DMS53 (cell line): Measurements from ENCODE around the gene PRDM4.
A peak's percentile ranks its signal among the peaks of the same experiment; 100 is the strongest.

Source experiments
- DNase-seq: peaks from one replicate; lab custom pipeline; 2025; lab: John Stamatoyannopoulos, UW

PRDM4 gene

DNA sequence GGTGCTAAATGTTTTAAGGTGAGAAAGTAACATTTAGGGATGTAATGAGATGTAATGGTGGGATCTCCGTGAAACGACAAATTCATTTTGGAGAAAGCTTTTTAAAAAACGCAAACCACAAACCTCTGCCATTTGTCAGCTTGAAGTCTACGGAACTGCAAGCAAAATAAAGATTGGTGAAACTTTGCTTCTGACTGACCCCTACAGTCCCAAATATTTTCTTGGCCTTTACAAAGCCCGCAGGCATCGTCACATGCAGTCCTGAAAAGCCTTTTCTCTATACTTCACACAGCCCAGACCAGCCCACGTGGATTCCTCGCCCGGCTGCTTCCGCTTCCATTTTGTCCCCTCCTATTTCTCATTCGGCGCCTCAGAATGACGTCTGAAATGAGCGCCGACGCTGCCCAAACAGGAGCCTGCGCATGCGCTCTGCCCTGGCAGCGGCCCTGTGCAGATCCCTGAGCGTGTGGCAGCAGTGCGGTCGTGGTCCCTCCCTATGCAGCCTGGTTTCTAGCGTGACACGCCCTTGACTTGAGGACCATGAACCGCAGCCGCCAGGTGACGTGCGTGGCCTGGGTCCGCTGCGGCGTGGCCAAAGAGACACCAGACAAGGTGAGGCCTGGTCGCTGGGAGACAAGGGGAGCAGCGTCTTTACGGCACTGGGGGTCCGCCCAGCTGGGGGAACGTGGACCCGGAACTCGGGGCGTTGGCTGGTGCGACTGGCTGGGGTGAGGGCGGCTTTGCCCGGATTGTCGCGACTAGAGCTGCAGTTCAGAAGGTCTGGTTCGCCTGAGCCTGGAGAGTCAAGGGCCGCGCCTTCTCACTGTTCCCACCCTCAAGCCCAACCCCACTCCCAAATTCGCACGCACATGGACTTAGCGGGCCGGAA lies 75.3 kb downstream of the PRDM4 start, which contains the start of gene PWP1:
TSS of gene PWP1 (plus strand) at position 440 of the 889 bp plus-strand sequence. CDS start at position 541, 101 bp downstream.
- DNase-seq = peak; percentile 99

DNA sequence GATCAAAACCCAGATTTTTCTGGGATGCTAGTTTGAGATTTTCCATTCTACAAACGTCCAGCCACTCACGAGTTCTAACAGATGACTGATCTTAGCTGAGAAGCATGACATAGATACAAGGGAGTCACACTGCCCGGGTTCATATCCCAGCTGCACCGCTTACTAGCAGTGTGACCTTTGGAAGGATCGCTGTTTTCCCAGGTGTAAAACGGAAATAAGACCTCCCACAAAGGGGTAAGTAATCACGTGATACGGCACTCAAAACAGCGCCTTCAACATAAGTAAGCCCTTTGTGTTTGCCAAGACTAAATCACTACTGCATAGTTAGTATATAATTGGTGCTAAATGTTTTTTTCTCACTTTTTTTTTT lies 76.0 kb downstream of the PRDM4 start:
- peak; percentile 83 for DNase-seq

DNA sequence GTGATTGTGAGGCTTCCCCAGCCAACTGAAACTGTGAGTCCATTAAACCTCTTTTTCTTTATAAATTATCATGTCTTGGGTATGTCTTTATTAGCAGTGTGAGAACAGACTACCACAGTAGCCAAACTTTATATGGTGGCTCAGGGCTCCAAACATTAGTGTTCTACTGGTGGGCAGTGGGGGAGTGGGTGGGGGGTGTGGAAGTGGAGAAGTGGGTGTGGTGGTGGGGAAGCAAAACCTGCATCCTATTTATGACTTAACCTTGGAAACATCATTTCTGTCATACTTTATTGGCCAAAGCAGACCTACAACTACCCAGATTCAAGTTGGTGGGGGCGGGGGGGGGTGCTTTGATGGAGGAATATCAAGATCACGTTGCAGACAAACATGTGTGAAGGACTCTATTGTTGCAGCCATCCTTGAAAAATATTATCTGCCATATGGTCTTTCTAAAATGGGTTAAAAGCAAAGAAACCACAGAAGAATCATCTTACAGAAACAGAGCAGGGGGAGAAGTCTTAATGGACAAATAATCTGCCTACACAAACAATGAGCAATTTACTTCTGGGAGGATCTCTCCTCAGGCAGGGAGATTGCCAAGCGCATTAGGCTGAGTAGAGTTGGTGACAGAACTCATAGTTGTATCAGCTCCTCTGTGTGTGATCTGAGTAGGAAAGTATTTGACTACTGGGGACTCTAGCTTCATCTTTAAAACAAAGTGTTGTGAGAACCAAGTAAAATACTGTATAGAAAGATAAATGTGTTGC lies 76.7 kb downstream of the PRDM4 start:
- peak; percentile 32 for DNase-seq
